ENCODE measurements around the gene C1R. TPM values are rescaled to one million over a fixed set of nuclear protein-coding genes. Genes with fewer than 3 reads are reported as not detected.
"Not testable (repeated sequence)": the region's sequence is repeated elsewhere in the genome, so short reads cannot be mapped to it uniquely, and the experiment has no call there.

Gene C1R
- total RNA-seq, 2 donors from 2014 or later, result 3.9 to 5.6 TPM

DNA sequence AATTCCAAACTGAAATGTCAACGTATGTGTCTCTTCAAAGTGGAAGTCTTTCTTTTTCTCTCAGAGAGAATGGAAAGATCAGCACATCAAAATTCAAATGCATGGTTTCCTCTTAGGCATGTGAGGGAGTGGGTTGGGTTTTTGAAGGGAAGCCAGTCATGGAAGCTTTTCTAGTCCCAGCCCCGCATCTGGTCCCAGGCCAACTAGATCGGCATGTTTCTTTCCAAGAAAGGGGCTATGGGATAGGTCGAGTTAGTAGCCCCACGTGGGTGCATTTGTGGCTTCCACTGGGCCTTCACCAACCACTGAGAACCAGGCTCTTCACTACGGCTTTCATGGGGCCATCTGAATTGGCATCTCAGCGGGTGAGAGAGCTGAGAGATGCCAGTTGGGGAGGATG lies 25.1 kb downstream of the C1R start:
- Mint-ChIP-seq H3K9me3 (no peaks in the 10 kb centered on the region), H3K36me3 (no peaks in the 10 kb centered on the region), H3K27ac (no peak overlapping the region)
- DNase-seq (ENCODE audit: low spot score in 2 of 2), result no peak
- no peak for ATAC-seq

DNA sequence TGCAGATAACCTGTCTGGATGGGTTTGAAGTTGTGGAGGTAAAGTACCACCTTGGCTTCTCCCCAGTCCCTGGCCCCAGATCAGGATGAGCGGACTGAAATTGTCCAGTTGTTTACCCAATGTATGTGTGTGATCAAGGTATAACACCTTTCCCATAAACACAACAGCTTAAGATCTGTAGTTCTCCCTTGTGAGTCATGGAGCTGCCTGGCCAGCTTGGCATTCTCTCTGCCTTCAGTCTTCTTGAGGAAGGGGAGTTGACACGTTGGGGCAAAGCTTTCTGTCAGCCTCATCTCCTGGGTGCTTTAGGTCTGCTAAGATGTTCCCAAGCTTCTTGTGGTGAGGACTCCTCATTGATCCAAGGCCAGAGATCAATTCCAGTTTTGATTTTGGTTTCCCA lies 25.6 kb downstream of the C1R start:
- DNase-seq (ENCODE audit: low spot score in 2 of 2), result no peak
- no peak overlapping the region for H3K27ac Mint-ChIP-seq
- no peaks in the 10 kb centered on the region for H3K9me3 Mint-ChIP-seq
- no peaks in the 10 kb centered on the region for H3K36me3 Mint-ChIP-seq
- ATAC-seq, result no peak

DNA sequence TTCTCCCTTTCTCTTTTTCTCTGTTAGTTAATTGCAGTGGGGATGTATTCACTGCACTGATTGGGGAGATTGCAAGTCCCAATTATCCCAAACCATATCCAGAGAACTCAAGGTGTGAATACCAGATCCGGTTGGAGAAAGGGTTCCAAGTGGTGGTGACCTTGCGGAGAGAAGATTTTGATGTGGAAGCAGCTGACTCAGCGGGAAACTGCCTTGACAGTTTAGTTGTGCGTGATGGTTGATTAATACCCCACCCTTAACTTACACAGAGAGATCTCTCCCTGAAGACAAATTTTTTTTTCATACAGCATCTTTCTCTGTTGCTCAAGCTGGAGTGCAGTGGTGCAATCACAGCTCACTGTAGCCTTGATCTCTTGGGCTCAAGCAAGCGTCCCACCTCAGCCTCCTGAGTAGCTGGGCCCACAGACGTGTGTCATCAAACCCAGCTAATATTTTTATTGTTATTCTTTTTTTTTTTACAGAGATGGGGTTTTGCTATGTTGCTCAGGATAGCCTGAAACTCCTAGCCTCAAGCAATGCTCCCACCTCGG lies 27.1 kb downstream of the C1R start:
- H3K27ac Mint-ChIP-seq, result no peak overlapping the region

DNA sequence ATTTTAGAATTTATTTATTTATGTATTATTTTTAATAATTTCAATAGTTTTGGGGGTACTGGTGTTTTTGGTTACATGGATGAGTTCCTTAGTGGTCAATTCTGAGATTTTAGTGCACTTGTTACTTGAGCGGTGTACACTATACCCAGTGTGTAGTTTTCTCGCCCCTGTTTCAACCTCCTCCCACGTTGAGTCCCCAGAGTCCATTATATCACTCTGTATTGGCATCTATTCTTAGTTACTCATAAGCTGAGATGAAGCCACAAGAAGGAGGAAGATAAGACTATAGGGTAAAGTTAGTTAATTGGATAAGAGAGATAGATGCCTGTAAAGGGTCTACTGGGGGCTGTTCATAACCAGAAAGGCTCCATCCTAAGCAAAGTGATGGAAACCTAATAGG lies 27.7 kb downstream of the C1R start:
- no peak overlapping the region for H3K27ac Mint-ChIP-seq
- ATAC-seq, result no peak

More for the DNA sequence above, 27.1 kb downstream of the C1R start:
- ATAC-seq (no peak), DNase-seq (ENCODE audit: low spot score in 2 of 2) (no peak)
- no peaks in the 10 kb centered on the region for H3K9me3 Mint-ChIP-seq
- no peaks in the 10 kb centered on the region for H3K36me3 Mint-ChIP-seq

DNA sequence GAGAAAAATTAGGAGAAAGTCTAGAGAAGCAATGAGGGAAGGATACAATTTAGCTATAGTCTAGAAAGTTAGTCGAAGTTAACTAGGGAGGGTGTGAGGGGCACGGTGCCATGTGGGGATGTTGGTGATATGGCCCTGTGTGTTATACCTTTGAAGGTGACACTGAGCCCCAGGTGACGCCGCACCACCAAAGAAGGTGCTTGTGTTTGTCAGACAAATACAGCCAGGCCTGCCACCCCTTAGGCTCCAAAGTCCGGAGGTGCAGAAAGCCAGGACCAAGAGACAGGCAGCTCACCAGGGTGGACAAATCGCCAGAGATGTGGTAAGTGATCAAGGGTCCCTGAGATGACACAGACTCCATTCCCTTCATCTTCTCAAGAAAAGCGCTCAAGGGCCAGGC lies 30.6 kb downstream of the C1R start:
- Mint-ChIP-seq H3K9me3 (no peaks in the 10 kb centered on the region), H3K27ac (no peak overlapping the region), H3K36me3 (no peaks in the 10 kb centered on the region)
- no peak for ATAC-seq
- no peak for DNase-seq (ENCODE audit: low spot score in 2 of 2)

More for the DNA sequence above, 27.7 kb downstream of the C1R start:
- Mint-ChIP-seq H3K9me3 (no peaks in the 10 kb centered on the region), H3K36me3 (no peaks in the 10 kb centered on the region)
- no peak for DNase-seq (ENCODE audit: low spot score in 2 of 2)

DNA sequence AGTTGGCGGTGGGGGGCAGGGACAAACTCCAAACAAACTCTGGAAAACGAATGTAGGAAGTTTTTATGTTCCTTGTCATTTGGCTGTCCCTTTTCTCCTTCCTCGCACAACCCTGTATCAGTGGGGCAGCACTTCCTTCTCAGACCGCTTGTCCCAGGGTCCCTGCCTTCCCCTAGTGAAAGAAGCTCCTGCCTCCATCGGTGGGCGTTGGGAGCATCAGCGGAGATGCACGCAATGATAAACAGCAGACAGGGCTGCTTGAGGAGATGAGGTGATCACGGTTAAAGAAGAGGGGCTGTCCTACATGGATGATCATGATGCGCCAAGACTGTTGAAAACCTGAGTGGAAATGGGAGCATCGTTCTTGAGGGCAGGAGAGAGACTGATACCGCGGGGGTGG lies 31.1 kb downstream of the C1R start:
- Mint-ChIP-seq H3K36me3 (no peaks in the 10 kb centered on the region), H3K9me3 (no peaks in the 10 kb centered on the region), H3K27ac (no peak overlapping the region)
- no peak for ATAC-seq
- no peak for DNase-seq (ENCODE audit: low spot score in 2 of 2)

DNA sequence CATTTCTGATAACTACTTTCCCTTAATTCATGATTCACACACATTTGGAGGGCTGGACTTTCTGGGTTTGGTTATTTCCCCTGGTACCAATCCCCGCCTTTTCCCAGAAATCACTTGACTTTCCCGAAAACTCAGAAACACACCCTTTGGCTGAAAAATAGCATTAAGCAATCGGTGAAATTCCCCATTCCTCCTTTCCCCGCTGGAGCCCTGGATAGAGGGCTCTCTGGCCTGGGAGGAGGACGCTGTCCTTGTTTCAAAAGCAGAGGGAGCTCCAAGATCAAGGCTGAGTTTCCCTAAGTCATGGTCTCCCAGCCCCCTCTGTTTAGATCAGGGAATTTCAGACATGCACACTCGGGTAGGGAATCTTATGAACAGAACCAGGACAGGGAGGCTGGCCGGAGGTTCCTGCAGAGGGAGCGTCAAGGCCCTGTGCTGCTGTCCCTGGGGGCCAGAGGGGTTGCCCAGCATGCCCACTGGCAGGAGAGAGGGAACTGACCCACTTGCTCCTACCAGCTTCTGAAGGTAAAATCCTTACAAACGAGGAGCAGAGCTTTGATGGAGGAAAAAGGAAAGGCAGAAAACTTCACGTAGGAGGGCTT lies 31.8 kb downstream of the C1R start, which contains the start of gene C1S:
C1S (plus strand) TSS at position 366 of the 602 bp plus-strand sequence. CDS start 1,195 bp downstream, outside the sequence.
- no peak for DNase-seq (ENCODE audit: low spot score in 2 of 2)
- no peak within 1 kb of the TSS for H3K27ac Mint-ChIP-seq
- H3K36me3 Mint-ChIP-seq, result no peaks in the 10 kb centered on the region

DNA sequence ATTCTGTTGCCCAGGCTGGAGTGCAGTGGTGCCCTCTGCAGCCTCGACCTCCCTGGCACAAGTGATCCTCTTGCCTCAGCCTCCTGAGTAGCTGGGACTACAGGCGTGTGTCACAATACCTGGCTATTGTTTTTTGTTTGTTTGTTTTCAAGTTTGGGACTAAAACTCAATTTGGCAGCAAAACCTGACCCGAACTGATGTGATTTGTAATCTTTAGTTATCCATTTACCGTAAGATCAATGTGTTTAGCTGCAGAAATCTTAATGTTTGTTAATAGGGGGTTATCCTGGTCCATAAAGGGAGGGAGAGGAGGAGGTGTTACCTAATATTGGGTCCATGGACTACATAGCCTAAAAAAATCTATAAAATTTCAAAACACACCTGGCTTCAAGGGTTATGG lies 32.5 kb downstream of the C1R start:
- H3K27ac Mint-ChIP-seq, result no peak overlapping the region
- DNase-seq (ENCODE audit: low spot score in 2 of 2) (no peak), ATAC-seq (no peak)
- no peaks in the 10 kb centered on the region for H3K36me3 Mint-ChIP-seq
- no peaks in the 10 kb centered on the region for H3K9me3 Mint-ChIP-seq

More for the DNA sequence above, 31.8 kb downstream of the C1R start, which contains the start of gene C1S:
- ATAC-seq, result no peak
- H3K9me3 Mint-ChIP-seq, result no peaks in the 10 kb centered on the region

DNA sequence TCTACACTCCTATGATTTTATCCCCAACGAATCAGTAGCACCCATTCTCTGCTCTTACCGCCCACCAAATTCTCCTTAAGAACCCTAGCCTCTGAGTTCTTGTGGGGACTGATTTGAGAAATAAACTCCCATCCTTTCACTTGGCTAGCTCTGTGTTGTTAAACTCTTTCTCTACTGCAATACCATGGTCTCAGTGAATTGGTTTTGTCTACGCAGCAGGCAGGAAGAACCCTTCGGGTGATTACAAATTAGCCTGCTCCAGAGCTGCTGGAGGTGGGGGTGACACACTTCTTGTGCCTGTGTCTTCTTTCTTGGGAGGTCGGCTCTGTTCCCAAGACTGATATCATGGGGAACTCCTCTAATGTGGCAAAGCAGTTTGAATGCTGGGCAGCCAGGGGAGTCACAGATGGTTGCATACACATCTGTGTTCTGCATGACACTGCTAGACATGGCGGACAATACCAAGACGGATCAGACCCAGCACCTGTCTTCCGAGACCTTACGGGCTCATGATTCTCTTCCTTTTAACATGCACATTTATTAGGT lies 33.3 kb downstream of the C1R start:
- DNase-seq (ENCODE audit: low spot score in 2 of 2), result no peak
- no peaks in the 10 kb centered on the region for H3K36me3 Mint-ChIP-seq
- H3K27ac Mint-ChIP-seq, result no peak overlapping the region
- no peaks in the 10 kb centered on the region for H3K9me3 Mint-ChIP-seq
- ATAC-seq, result no peak

DNA sequence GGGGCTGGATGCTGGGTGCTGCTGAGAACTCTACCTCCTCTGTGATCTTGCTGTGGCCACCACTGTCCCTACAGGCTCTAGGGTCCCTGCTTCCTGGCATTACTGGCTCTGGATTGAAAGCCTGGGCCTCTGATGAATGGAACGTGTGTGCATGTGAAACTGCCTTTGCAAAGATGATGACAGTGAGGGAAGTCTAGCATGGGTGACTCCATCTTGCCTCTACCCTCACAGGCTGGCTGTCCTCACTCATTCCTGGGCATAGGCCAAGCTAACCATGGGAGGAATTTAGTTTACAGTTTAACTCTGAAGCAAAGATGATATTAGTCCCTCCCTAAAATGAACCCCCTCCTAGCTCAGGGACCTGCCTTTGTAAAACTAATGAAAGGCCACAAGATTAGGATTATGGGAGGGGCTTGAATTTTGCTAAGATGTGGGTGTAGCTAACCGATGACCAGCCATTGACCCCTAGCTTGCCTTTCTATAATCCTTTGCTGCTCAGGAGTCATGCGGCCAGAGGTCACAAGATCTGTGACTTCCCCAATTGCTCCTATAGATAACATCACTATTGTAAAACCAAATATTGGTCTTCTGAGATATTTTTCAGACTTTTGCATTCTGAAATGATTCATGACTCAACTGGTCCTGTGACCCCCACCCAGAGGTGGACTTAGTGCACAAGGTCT lies 33.9 kb downstream of the C1R start:
- H3K27ac Mint-ChIP-seq, result no peak overlapping the region
- H3K36me3 Mint-ChIP-seq, result no peaks in the 10 kb centered on the region
- DNase-seq (ENCODE audit: low spot score in 2 of 2), result no peak
- ATAC-seq, result no peak
- no peaks in the 10 kb centered on the region for H3K9me3 Mint-ChIP-seq

DNA sequence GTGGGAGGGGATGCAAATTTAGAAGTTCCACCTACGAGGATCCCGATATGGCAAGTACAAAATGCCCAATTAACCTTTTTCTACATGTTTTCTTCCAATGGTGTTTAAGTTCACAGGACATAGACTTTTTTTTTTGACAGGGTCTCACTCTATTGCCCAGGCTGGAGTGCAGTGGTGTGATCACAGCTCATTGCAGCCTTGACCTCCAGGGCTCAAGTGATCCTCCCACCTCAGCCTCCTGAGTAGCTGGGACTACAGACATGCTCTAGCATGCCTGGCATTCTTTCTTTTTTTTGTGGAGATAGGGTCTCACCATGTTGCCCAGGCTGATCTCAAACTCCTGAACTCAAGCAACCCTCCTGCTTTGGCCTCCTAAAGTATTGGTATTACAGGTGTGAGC lies 36.5 kb downstream of the C1R start:
- not testable (repeated sequence) for H3K9me3 Mint-ChIP-seq, H3K36me3 Mint-ChIP-seq, H3K27ac Mint-ChIP-seq

DNA sequence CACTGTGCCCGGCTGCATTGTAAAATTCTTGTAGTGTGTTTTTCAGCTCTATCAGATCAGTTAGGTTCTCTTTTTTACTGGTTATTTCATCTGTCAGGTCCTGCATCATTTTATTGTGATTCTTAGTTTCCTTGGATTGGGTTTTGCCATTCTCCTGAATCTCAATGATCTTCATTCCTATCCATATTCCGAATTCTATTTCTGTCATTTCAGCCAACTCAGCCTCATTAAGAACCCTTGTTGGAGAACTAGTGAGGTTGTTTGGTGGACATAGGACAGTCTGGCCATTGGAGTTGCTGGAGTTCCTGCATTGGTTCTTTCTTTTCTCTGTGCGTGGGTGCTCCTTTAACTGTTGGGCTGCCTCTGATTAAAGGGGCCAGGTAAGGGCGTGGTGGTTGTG lies 37.3 kb downstream of the C1R start:
- no peak overlapping the region for H3K27ac Mint-ChIP-seq
- no peaks in the 10 kb centered on the region for H3K36me3 Mint-ChIP-seq
- ATAC-seq (no peak), DNase-seq (ENCODE audit: low spot score in 2 of 2) (no peak)
- H3K9me3 Mint-ChIP-seq, result no peaks in the 10 kb centered on the region

More for the DNA sequence above, 36.5 kb downstream of the C1R start:
- not testable (repeated sequence) for DNase-seq (ENCODE audit: low spot score in 2 of 2); ATAC-seq

DNA sequence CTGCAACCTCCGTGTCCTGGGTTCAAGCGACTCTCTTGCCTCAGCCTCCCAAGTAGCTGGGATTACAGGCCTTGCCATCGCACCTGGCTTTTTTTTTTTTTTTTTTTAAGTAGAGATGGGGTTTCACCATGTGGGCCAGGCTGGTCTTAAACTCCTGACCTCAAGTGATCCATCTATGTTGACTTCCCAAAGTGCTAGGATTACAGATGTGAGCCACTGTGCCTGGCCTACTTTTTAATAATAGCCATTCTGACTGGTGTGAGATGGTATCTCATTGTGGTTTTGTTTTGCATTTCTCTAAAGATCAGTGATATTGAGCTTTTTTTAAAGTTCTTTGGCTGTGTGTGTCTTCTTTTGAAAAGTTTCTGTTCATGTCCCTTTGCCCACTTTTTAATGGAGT lies 42.3 kb downstream of the C1R start:
- H3K36me3 Mint-ChIP-seq; DNase-seq (ENCODE audit: low spot score in 2 of 2); H3K27ac Mint-ChIP-seq; ATAC-seq; H3K9me3 Mint-ChIP-seq: not testable (repeated sequence)

DNA sequence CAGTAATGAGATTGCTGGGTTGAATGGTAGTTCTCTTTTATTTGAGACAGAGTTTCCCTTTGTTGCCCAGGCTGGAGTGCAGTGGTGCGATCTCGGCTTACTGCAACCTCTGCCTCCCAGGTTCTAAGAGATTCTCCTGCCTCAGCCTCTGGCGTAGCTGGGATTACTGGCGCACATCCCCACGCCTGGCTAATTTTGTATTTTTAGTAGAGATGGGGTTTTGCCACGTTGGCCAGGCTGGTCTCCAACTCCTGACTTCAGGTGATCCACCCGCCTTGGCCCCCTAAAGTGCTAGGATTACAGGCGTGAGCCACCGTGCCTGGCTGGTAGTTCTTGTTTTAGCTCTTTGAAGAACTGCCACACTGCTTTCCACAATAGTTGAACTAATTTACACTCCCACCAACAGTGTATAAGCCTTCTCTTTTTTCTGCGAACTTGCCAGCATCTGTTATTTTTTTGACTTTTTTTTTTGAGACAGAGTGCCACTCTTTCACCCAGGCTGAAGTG lies 42.7 kb downstream of the C1R start:
- DNase-seq (ENCODE audit: low spot score in 2 of 2); H3K36me3 Mint-ChIP-seq; H3K9me3 Mint-ChIP-seq: not testable (repeated sequence)

DNA sequence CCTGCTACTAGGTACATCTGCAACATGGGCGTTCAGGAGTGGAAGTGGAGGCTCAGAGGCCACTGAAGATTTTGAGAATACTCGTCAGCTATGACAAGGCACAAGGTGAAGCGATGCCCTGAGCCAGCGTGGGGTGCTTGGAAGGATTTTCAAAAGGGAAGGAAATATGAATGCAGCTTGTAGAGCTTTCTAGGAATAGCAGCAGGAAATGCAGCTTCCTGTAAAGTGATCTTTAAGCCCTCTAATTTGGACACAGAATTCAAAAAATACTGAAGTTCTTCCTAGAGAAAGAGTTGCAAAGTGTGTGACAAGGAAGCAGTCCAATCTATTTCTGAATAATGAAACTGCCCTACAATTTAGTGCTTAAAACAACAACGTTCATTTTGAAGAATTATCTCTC lies 44.9 kb downstream of the C1R start:
- Mint-ChIP-seq H3K9me3 (no peaks in the 10 kb centered on the region), H3K36me3 (no peaks in the 10 kb centered on the region), H3K27ac (no peak overlapping the region)
- DNase-seq (ENCODE audit: low spot score in 2 of 2) (no peak), ATAC-seq (no peak)

More for the DNA sequence above, 42.7 kb downstream of the C1R start:
- ATAC-seq, H3K27ac Mint-ChIP-seq: not testable (repeated sequence)

DNA sequence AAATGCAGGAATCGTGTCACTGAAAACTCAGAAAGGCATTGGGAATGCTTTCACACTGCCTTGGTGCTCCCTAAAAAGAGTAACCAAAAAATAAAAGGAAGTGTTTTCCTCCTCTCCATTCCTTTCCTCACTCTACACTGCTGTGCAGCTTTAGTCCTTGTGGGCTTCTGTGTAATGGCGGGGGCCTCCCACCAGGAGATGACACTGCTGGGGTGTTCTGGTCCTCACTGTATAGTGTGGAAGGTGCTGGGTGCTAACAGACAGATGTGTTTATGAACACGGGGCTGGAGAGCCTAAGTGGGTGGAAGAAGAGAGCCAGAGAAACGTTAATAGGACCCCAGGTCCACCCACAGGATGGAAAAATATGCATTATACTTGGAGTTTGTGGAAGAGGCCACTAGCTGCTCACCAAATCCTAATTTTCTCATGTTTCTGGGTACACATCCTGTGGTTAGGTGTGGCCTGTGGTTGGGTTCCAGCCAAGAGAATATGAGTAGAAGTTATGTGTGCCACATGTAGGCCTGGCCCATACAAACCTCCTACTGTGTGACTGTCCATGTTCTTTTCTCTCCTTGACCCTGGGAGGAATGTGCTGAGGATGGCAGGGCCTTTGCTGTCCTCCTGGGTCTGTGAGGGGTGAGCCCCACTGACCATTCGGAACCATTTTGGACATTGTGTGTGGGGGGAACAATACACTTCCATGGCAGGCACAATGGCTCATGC lies 45.7 kb downstream of the C1R start:
- DNase-seq (ENCODE audit: low spot score in 2 of 2) (no peak), ATAC-seq (no peak)
- no peak overlapping the region for H3K27ac Mint-ChIP-seq
- H3K36me3 Mint-ChIP-seq, result no peaks in the 10 kb centered on the region
- H3K9me3 Mint-ChIP-seq, result no peaks in the 10 kb centered on the region

DNA sequence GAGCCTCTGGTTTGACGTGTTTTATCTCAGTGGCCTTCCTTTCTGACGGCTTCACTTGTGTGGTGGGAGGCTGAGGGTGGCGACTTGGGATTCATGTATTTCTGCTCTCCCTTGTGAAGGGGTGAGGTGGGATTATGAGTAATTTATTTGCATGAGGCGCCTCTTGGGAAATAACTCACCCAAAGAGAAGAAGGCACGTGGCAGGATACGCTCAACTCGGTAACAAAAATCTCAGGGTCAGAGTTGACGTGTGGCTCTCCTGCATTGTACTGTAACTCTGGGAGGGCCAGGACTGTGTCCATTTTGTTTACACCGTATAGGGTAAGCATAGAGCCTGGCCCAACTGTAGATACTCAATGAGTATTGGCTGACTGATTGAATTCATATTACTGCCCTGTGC lies 46.3 kb downstream of the C1R start:
- Mint-ChIP-seq H3K27ac (no peak overlapping the region), H3K9me3 (no peaks in the 10 kb centered on the region), H3K36me3 (no peaks in the 10 kb centered on the region)
- ATAC-seq (no peak), DNase-seq (ENCODE audit: low spot score in 2 of 2) (no peak)

Measured in activated naive CD4-positive, alpha-beta T cell treated with anti-CD3 and anti-CD28 coated beads, Interleukin-2, amount 50 U/mL, for 72 hours (primary cell).